Measurements from ENCODE around the gene ASPG.

Gene ASPG

GRCh38 chr14:104136472-104137296 lies 51.2 kb downstream of the ASPG start:
- DNase-seq (ENCODE audit: low spot score) = no peak

GRCh38 chr14:104137297-104138097 lies 52.0 kb downstream of the ASPG start:
- peak; percentile 83 for DNase-seq (ENCODE audit: low spot score)

GRCh38 chr14:104138098-104138717 lies 52.7 kb downstream of the ASPG start, which contains the start of gene KIF26A:
Gene KIF26A (plus strand): TSS chr14:104138587. CDS start chr14:104138723, 136 bp downstream.
- peak; percentile 74 for DNase-seq (ENCODE audit: low spot score)

GRCh38 chr14:104138718-104139459 lies 53.4 kb downstream of the ASPG start:
- peak; percentile 29 for DNase-seq (ENCODE audit: low spot score)

- DNase-seq (ENCODE audit: low spot score) = peak; percentile 65
These were observed 54.1 kb downstream of the ASPG start for GRCh38 chr14:104139460-104140212.

- DNase-seq (ENCODE audit: low spot score) = no peak
These were observed 54.6 kb downstream of the ASPG start for GRCh38 chr14:104140213-104140462.

GRCh38 chr14:104140463-104141331 lies 55.2 kb downstream of the ASPG start:
- DNase-seq (ENCODE audit: low spot score) = no peak

- DNase-seq (ENCODE audit: low spot score) = no peak
These were observed 56.2 kb downstream of the ASPG start for GRCh38 chr14:104141621-104142091.

- no peak for DNase-seq (ENCODE audit: low spot score)
These were observed 56.8 kb downstream of the ASPG start for GRCh38 chr14:104142136-104142945.

GRCh38 chr14:104142946-104143470 lies 57.5 kb downstream of the ASPG start:
- DNase-seq (ENCODE audit: low spot score) = no peak

- DNase-seq (ENCODE audit: low spot score) = no peak
These were observed 58.3 kb downstream of the ASPG start for GRCh38 chr14:104143521-104144452.

GRCh38 chr14:104144453-104144790 lies 58.9 kb downstream of the ASPG start:
- no peak for DNase-seq (ENCODE audit: low spot score)

GRCh38 chr14:104144911-104145825 lies 59.7 kb downstream of the ASPG start:
- DNase-seq (ENCODE audit: low spot score) = no peak

- DNase-seq (ENCODE audit: low spot score) = no peak
These were observed 60.5 kb downstream of the ASPG start for GRCh38 chr14:104145826-104146601.

- no peak for DNase-seq (ENCODE audit: low spot score)
These were observed 61.3 kb downstream of the ASPG start for GRCh38 chr14:104146651-104147345.

All from hematopoietic multipotent progenitor cell treated with erythropoietin and hydrocortisone succinate and interleukin-3 and kit ligand, for 17 days (in vitro differentiated cells).